Effector CD8-positive, alpha-beta T cell (primary cell): ENCODE data around the gene CD300LF.

Experiments
- DNase-seq: peaks from one replicate; lab custom pipeline; 2025; lab: John Stamatoyannopoulos, UW

CD300LF gene

GRCh38 chr17:74686761-74687160, 26.0 kb downstream of the CD300LF start:
- no peak for DNase-seq

- DNase-seq: no peak
Measured at GRCh38 chr17:74682471-74683190, 30.1 kb downstream of the CD300LF start.

GRCh38 chr17:74682028-74682427, 30.7 kb downstream of the CD300LF start:
- no peak for DNase-seq

- DNase-seq: no peak
Measured at GRCh38 chr17:74680941-74681340, 31.8 kb downstream of the CD300LF start.

GRCh38 chr17:74680213-74680612, 32.5 kb downstream of the CD300LF start:
- no peak for DNase-seq

GRCh38 chr17:74679374-74679773, 33.3 kb downstream of the CD300LF start:
- DNase-seq: no peak

GRCh38 chr17:74678541-74678940, 34.2 kb downstream of the CD300LF start:
- DNase-seq: no peak

GRCh38 chr17:74677558-74678466, 34.9 kb downstream of the CD300LF start:
- DNase-seq: no peak

GRCh38 chr17:74671031-74671771, 41.5 kb downstream of the CD300LF start:
- peak; percentile 58 for DNase-seq

- DNase-seq: no peak
Measured at GRCh38 chr17:74670329-74670728, 42.4 kb downstream of the CD300LF start.

GRCh38 chr17:74663561-74663960, 49.2 kb downstream of the CD300LF start:
- no peak for DNase-seq

GRCh38 chr17:74659889-74660288, 52.8 kb downstream of the CD300LF start:
- DNase-seq: no peak

GRCh38 chr17:74658620-74659019, 54.1 kb downstream of the CD300LF start:
- no peak for DNase-seq

GRCh38 chr17:74654742-74655141, 58.0 kb downstream of the CD300LF start:
- no peak for DNase-seq

GRCh38 chr17:74652020-74652419, 60.7 kb downstream of the CD300LF start:
- no peak for DNase-seq

- DNase-seq: no peak
Measured at GRCh38 chr17:74649909-74650308, 62.8 kb downstream of the CD300LF start.

- DNase-seq: no peak
Measured at GRCh38 chr17:74647871-74648672, 64.7 kb downstream of the CD300LF start.

- DNase-seq: no peak
Measured at GRCh38 chr17:74646231-74646630, 66.5 kb downstream of the CD300LF start.

GRCh38 chr17:74645010-74645409, 67.7 kb downstream of the CD300LF start:
- no peak for DNase-seq

GRCh38 chr17:74644419-74644818, 68.3 kb downstream of the CD300LF start:
- DNase-seq: no peak
